Stimulated activated naive CD8-positive, alpha-beta T cell treated with anti-CD3 and anti-CD28 coated beads, Interleukin-15, amount 100 ng/mL, for 72 hours (primary cell): ENCODE results near the gene MAN2A2.
"Not testable (repeated sequence)": the region's sequence is repeated elsewhere in the genome, so short reads cannot be mapped to it uniquely, and the experiment has no call there.

Experiments
- ATAC-seq: fragments of 150-1000 bp; cut with Tn5 transposase; 2 replicates; pipeline ENCODE4 v1.10.0; 2021; ENCODE audit warnings: mild to moderate bottlenecking, moderate library complexity
- DNase-seq, 2 donors: peaks; one replicate each; pipeline ENCODE4 v3.0.0; 2021 to 2022
- H3K27ac Mint-ChIP-seq, 2 donors: one replicate each; pipeline ENCODE4 v1.8.0; 2022; ENCODE audit warnings: mild to moderate bottlenecking in 2 of 2, mixed read lengths in 2 of 2, moderate library complexity in 2 of 2
- H3K27me3 Mint-ChIP-seq: one replicate; pipeline ENCODE4 v1.8.0; 2022; ENCODE audit warnings: mixed read lengths
- H3K4me1 Mint-ChIP-seq: one replicate; pipeline ENCODE4 v1.8.0; 2022; ENCODE audit warnings: mild to moderate bottlenecking, mixed read lengths
- H3K4me3 Mint-ChIP-seq, 2 donors: one replicate each; pipeline ENCODE4 v1.8.0; 2022; ENCODE audit warnings: mild to moderate bottlenecking in 2 of 2, mixed read lengths in 2 of 2, moderate library complexity in 1 of 2
- H3K9me3 Mint-ChIP-seq, 2 donors: one replicate each; pipeline ENCODE4 v1.8.0; 2022; ENCODE audit warnings: mixed read lengths in 2 of 2

Gene MAN2A2

GRCh38 chr15:90887037-90887481 is 16.0 kb upstream of the MAN2A2 start:
- no peak overlapping the region for H3K27ac Mint-ChIP-seq
- H3K4me3 Mint-ChIP-seq = no peak overlapping the region
- DNase-seq (no peak), ATAC-seq (no peak)
- no peaks in the 10 kb centered on the region for H3K9me3 Mint-ChIP-seq
- peaks cover 45% of the 10 kb centered on the region for H3K4me1 Mint-ChIP-seq
- peaks cover 9% of the 10 kb centered on the region for H3K27me3 Mint-ChIP-seq

DNA sequence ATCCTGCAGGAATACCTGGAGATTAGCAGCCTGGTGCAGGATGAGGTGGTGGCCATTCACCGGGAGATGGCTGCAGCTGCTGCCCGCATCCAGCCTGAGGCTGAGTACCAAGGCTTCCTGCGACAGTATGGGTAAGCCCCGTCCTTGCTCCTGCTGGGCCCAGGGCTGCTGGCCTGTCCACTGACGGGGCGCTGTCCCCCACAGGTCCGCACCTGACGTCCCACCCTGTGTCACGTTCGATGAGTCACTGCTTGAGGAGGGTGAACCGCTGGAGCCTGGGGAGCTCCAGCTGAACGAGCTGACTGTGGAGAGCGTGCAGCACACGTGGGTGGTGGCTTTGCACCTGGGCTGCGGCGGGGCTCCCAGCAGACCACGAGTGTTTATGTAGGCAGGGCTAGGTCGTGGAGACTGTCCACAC is 13.8 kb upstream of the MAN2A2 start:
- DNase-seq = no peak
- H3K9me3 Mint-ChIP-seq = no peaks in the 10 kb centered on the region
- H3K4me1 Mint-ChIP-seq = peaks cover 26% of the 10 kb centered on the region
- peaks cover 9% of the 10 kb centered on the region for H3K27me3 Mint-ChIP-seq
- no peak for ATAC-seq
- H3K27ac Mint-ChIP-seq = peak overlapping the region in 1 of 2 donors; percentile 59
- no peak overlapping the region for H3K4me3 Mint-ChIP-seq

GRCh38 chr15:90889736-90890456 is 13.2 kb upstream of the MAN2A2 start:
- no peaks in the 10 kb centered on the region for H3K9me3 Mint-ChIP-seq
- no peak overlapping the region for H3K27ac Mint-ChIP-seq
- peaks cover 5% of the 10 kb centered on the region for H3K27me3 Mint-ChIP-seq
- no peak for DNase-seq
- no peak for ATAC-seq
- H3K4me1 Mint-ChIP-seq = peaks cover 23% of the 10 kb centered on the region
- H3K4me3 Mint-ChIP-seq = no peak overlapping the region

- Mint-ChIP-seq H3K27ac (peak overlapping the region in 1 of 2 donors; percentile 83), H3K4me1 (peaks cover 13% of the 10 kb centered on the region), H3K27me3 (no peaks in the 10 kb centered on the region), H3K4me3 (no peak overlapping the region), H3K9me3 (no peaks in the 10 kb centered on the region)
- ATAC-seq (no peak), DNase-seq (no peak)
Measured at GRCh38 chr15:90890839-90891238, 12.3 kb upstream of the MAN2A2 start.

DNA sequence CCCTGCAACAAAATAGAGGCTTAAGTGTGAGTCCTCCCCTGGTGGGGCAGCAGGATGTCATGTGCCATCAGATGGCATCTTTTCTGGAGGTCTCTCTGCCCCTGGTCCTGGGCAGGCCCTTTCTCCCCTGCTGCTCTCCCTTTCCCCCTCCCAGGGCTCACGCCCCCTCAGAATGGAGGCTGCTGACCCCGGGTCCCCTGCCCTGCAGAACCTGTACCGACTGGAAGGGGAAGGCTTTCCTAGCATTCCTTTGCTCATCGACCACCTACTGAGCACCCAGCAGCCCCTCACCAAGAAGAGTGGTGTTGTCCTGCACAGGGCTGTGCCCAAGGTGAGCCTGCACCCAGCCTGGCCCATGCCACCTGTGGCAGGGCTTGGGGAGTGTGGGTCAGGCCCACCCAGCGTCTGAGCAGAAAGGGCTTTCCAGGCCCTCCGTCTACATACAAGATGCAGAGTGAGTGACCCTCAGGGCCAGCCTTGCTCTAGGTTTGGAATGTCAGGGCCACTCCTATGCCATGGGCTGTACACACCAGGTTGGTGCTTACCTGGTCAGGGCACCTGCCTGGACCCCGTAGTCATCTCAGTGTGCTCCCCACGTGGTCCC is 11.7 kb upstream of the MAN2A2 start:
- no peak for ATAC-seq
- DNase-seq = no peak
- peaks cover 7% of the 10 kb centered on the region for H3K4me1 Mint-ChIP-seq
- no peak overlapping the region for H3K4me3 Mint-ChIP-seq
- no peaks in the 10 kb centered on the region for H3K9me3 Mint-ChIP-seq
- H3K27me3 Mint-ChIP-seq = no peaks in the 10 kb centered on the region
- no peak overlapping the region for H3K27ac Mint-ChIP-seq

DNA sequence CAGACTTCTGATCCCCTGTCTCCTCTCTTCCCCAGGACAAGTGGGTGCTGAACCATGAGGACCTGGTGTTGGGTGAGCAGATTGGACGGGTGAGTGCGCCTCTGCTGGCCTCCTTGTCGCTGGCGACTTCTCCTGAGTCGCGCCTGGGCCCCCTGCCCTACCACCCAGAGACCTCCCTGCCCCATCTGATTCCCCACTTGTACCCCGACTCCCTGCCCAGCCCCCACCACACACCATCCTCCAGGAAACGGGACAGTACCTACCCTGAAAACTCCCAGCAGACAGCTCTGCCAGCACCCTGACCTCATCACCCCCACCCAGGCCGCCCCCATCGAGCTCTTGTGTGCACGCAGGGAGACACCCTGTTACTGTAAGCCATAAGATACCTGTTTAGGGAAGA is 11.1 kb upstream of the MAN2A2 start:
- H3K4me3 Mint-ChIP-seq = no peak overlapping the region
- DNase-seq (no peak), ATAC-seq (no peak)
- no peaks in the 10 kb centered on the region for H3K27me3 Mint-ChIP-seq
- no peaks in the 10 kb centered on the region for H3K9me3 Mint-ChIP-seq
- H3K27ac Mint-ChIP-seq = no peak overlapping the region
- peaks cover 6% of the 10 kb centered on the region for H3K4me1 Mint-ChIP-seq

DNA sequence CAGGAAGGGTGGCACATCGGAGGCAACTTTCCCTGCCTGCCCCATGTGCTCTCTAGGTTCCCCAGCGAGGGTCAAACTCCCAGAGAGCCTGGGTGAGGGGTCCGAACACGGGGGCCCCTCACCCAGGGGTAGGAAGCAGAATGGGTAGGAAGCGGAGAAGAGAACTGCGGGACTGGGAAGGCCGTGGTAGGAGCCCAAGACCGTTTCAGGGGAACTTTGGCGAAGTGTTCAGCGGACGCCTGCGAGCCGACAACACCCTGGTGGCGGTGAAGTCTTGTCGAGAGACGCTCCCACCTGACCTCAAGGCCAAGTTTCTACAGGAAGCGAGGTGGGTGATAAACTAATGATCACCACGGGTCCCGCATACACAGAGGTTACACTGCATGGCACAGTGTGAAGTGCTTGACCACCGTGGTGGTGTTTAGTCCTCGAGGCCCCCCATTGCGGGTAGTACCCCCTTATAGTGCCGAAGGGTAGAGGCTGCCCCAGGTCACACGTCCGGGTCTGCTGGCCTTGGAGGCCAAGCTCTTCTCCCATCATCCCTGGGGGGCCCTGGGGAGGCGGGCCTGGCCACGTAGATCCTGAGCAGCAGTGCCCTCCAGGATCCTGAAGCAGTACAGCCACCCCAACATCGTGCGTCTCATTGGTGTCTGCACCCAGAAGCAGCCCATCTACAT is 10.5 kb upstream of the MAN2A2 start:
- Mint-ChIP-seq H3K27me3 (no peaks in the 10 kb centered on the region), H3K4me1 (peaks cover 6% of the 10 kb centered on the region), H3K4me3 (no peak overlapping the region), H3K9me3 (no peaks in the 10 kb centered on the region), H3K27ac (no peak overlapping the region)
- DNase-seq = no peak
- no peak for ATAC-seq

DNA sequence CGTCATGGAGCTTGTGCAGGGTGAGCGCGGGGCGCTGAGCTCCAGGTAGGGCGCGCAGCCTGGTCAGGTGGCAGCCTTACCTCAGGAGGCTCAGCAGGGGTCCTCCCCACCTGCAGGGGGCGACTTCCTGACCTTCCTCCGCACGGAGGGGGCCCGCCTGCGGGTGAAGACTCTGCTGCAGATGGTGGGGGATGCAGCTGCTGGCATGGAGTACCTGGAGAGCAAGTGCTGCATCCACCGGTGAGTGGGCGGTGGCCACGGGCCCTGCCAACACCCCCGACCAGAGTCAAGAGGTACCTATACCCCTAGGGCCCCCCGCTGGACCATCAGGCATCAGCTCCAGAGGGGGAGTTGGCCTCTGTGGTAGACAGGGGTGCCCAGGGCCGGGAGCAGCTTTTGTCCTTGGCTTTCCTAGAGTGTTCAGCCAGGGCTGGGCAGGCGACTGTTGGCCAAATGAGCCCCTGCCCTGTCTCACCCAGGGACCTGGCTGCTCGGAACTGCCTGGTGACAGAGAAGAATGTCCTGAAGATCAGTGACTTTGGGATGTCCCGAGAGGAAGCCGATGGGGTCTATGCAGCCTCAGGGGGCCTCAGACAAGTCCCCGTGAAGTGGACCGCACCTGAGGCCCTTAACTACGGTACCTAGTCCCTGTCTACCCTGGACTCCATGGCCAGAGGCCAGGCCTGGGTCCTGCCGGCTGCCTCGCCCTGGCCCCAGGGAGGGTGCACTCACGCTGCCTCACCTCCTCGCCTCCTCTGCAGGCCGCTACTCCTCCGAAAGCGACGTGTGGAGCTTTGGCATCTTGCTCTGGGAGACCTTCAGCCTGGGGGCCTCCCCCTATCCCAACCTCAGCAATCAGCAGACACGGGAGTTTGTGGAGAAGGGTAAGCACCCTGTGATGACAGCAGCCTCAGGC is 9.7 kb upstream of the MAN2A2 start:
- Mint-ChIP-seq H3K9me3 (no peaks in the 10 kb centered on the region), H3K27ac (peak overlapping the region in 1 of 2 donors; percentile 42), H3K4me3 (no peak overlapping the region), H3K4me1 (peaks cover 6% of the 10 kb centered on the region), H3K27me3 (no peaks in the 10 kb centered on the region)
- DNase-seq (peak in 1 of 2 donors; percentile 30), ATAC-seq (peak; percentile 22)

- DNase-seq (no peak), ATAC-seq (no peak)
- Mint-ChIP-seq H3K4me3 (no peak overlapping the region), H3K27ac (no peak overlapping the region), H3K4me1 (no peaks in the 10 kb centered on the region), H3K27me3 (no peaks in the 10 kb centered on the region), H3K9me3 (no peaks in the 10 kb centered on the region)
Measured at GRCh38 chr15:90895571-90896117, 7.5 kb upstream of the MAN2A2 start.

- peaks cover 12% of the 10 kb centered on the region for H3K4me1 Mint-ChIP-seq
- H3K9me3 Mint-ChIP-seq, DNase-seq, ATAC-seq, H3K27ac Mint-ChIP-seq, H3K4me3 Mint-ChIP-seq, H3K27me3 Mint-ChIP-seq: not testable (repeated sequence)
Measured at GRCh38 chr15:90897131-90897655, 5.9 kb upstream of the MAN2A2 start.

GRCh38 chr15:90901175-90902039 is 1.7 kb upstream of the MAN2A2 start:
- Mint-ChIP-seq H3K27ac (peak overlapping the region; percentile 48 to 93), H3K4me1 (peaks cover 35% of the 10 kb centered on the region), H3K9me3 (no peaks in the 10 kb centered on the region), H3K4me3 (peak overlapping the region; percentile 82 to 84), H3K27me3 (no peaks in the 10 kb centered on the region)
- ATAC-seq (no peak), DNase-seq (no peak)

DNA sequence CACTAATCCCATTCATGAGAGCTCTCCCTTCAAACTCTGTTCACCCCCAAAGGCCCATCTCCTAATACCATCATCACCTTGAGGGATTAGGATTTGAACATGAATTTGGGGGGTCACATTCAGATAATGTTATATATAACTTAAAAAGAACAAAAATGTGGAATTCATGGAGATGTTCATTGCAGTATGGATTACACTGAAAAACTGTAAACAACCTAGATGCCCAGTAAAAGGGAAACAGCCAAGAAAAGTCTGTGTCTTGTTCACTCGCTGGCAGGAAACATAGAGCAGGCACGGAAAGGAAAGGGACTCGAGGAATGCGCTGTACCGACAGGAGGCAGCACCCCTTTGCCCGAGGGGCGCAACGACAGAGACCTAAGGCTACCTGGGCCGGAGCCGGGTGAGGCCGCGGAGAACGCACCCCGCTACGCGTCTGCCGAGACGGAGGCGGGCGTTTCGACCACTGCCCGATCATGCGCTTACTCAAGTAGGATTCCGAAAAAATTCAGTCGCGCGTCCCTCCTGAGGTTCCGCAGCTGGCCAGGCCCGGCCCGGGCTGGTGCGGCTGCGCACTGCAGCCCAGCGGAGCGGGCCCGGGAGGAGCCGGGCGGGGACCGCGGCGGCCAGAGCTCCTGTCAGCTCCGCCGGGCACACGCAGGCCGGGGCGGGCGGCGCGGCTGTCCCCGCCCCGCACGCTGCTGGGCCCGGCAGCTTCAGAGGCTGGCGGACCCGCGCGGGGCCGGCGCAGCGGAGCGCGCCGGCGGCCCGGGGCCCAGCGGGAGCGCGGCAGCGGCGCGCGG is 862 bp upstream of the MAN2A2 start:
- DNase-seq = peak; percentile 79 to 80
- Mint-ChIP-seq H3K27me3 (no peaks in the 10 kb centered on the region), H3K4me3 (peak overlapping the region; percentile 82 to 84), H3K27ac (peak overlapping the region; percentile 74 to 93), H3K9me3 (no peaks in the 10 kb centered on the region), H3K4me1 (peaks cover 35% of the 10 kb centered on the region)
- peak; percentile 80 for ATAC-seq

GRCh38 chr15:90903733-90904536 is 833 bp downstream of the MAN2A2 start:
- Mint-ChIP-seq H3K4me3 (peak overlapping the region; percentile 93 to 99), H3K4me1 (peaks cover 35% of the 10 kb centered on the region), H3K27me3 (no peaks in the 10 kb centered on the region), H3K27ac (peak overlapping the region; percentile 88 to 97), H3K9me3 (no peaks in the 10 kb centered on the region)
- ATAC-seq = no peak
- no peak for DNase-seq
